PC-9 (cell line): ENCODE results near the gene TBC1D16. TPM values are rescaled to one million over a fixed set of nuclear protein-coding genes. Genes with fewer than 3 reads are reported as not detected.

Experiments used
- BruUV-seq: library from RNA; stranded (reverse); fragments of 400-500 nt; replicated peaks from 2 replicates; lab custom pipeline; 2021; lab: Mats Ljungman, UMichigan
- CTCF ChIA-PET: fragments of 300-600 bp; sonication (Branson Sonifier 250); formaldehyde crosslinking; loops from one replicate; lab custom pipeline; 2022; ENCODE audit warnings: antibody characterized with exemption; lab: Charles Lee
- POLR2A ChIA-PET: fragments of 300-600 bp; sonication (Branson Sonifier 250); formaldehyde crosslinking; loops from one replicate; lab custom pipeline; 2022; ENCODE audit warnings: antibody characterized with exemption; ENCODE audit not compliant: unreplicated experiment; lab: Charles Lee
- DNase-seq, 2 experiments: peaks; one replicate each; pipeline versions ENCODE4 v3.0.0 to v3.0.0-alpha.2; 2015 to 2022; ENCODE audit warnings: mixed read lengths in 1 of 2
- H2AFZ ChIP-seq: fragments of 200-600 bp; sonication (generic); 2 replicates; pipeline ENCODE4 v1.8.1; 2017; ENCODE audit warnings: antibody characterized with exemption
- H3F3A ChIP-seq: fragments of 200-600 bp; sonication (generic); 2 replicates; pipeline ENCODE4 v1.8.1; 2017; ENCODE audit warnings: antibody characterized with exemption, mild to moderate bottlenecking, low read depth; ENCODE audit not compliant: insufficient read depth
- H3K27ac ChIP-seq: fragments of 200-600 bp; sonication (generic); 2 replicates; pipeline ENCODE4 v1.6.1; 2016; ENCODE audit warnings: mixed run types
- H3K27me3 ChIP-seq: fragments of 200-600 bp; sonication (generic); 2 replicates; pipeline ENCODE4 v1.6.1; 2016; ENCODE audit warnings: low read depth, mixed run types; ENCODE audit not compliant: insufficient read depth
- H3K36me3 ChIP-seq: fragments of 200-600 bp; sonication (generic); 2 replicates; pipeline ENCODE4 v1.6.1; 2016; ENCODE audit warnings: low read depth, mixed run types
- H3K4me1 ChIP-seq: fragments of 200-600 bp; sonication (generic); replicated peaks from 2 replicates; pipeline ENCODE4 v1.6.1; 2016; ENCODE audit warnings: mixed run types; ENCODE audit not compliant: insufficient read depth
- H3K4me2 ChIP-seq: fragments of 200-600 bp; sonication (generic); 2 replicates; pipeline ENCODE4 v1.6.1; 2017; ENCODE audit warnings: mixed run types
- H3K4me3 ChIP-seq: fragments of 200-600 bp; sonication (generic); 2 replicates; pipeline ENCODE4 v1.6.1; 2016; ENCODE audit warnings: mixed run types
- H3K79me2 ChIP-seq: fragments of 200-600 bp; sonication (generic); 2 replicates; pipeline ENCODE4 v1.6.1; 2017; ENCODE audit warnings: low read depth, mixed run types
- H3K9me2 ChIP-seq: fragments of 200-600 bp; sonication (generic); 2 replicates; pipeline ENCODE4 v1.8.1; 2017; ENCODE audit warnings: mild to moderate bottlenecking; ENCODE audit not compliant: insufficient read depth
- H3K9me3 ChIP-seq: fragments of 200-600 bp; sonication (generic); 2 replicates; pipeline ENCODE4 v1.8.1; 2016; ENCODE audit warnings: low read depth; ENCODE audit not compliant: insufficient read depth
- H4K20me1 ChIP-seq: fragments of 200-600 bp; sonication (generic); 2 replicates; pipeline ENCODE4 v1.8.1; 2017; ENCODE audit not compliant: insufficient read depth
- EZH2 ChIP-seq: fragments of 200-600 bp; sonication (generic); IDR thresholded peaks from 2 replicates; pipeline ENCODE4 v1.8.0; 2017; ENCODE audit warnings: antibody characterized with exemption, low read depth
- intact Hi-C: fragments of 100-400 bp; cut with micrococcal nuclease; formaldehyde crosslinking; loops from one replicate; pipeline ENCODE4 v1.10.0; 2022; ENCODE audit not compliant: unreplicated experiment
- total RNA-seq: library from RNA; stranded (reverse); gene quantifications from 2 replicates; pipeline ENCODE4 v1.2.3, GENCODE V29; 2021
- TF ChIP-seq, protein P1 (sequence below): fragments of 200-600 bp; sonication (generic); conservative IDR thresholded peaks from 2 replicates; pipeline ENCODE4 v1.6.1; 2017; ENCODE audit warnings: mixed run types, antibody characterized with exemption, mild to moderate bottlenecking, moderate library complexity

Gene TBC1D16
- total RNA-seq, 1 experiment from 2014 or later: 41.7 TPM

DNA sequence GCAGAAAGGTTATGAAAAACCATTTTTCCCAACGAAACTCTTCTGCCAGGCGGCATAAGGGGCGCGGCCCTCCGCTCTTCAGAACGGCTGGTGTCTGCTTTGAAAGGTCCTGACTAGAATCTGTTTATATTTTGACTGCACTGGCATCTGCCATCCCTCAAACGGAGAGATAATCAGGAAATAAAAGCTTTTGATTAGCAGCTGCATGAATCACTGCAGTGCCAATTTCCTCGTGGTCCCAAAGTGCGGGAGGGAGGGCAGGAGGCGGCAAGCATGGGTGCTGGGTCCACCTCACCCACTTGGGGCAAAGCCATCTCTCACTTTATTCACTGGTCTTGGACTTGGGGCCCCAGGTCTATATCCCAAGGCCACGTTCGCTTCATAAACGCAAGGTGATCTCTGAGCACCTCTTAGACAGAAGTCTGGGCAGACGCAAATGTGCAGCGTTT is 49.7 kb downstream of the TBC1D16 start:
- Histone ChIP-seq H3K27me3 (no peaks in the 10 kb centered on the region), H3K4me1 (peaks cover 9% of the 10 kb centered on the region; the same call in 1 of the 2 replicates), H3K36me3 (no peaks in the 10 kb centered on the region), H3K27ac (no peak overlapping the region), H3K9me3 (no peaks in the 10 kb centered on the region), H2AFZ (no peak overlapping the region), H3K79me2 (no peaks in the 10 kb centered on the region), H3K9me2 (no peaks in the 10 kb centered on the region), H3K4me2 (no peak overlapping the region), H3F3A (no peaks in the 10 kb centered on the region), H4K20me1 (no peaks in the 10 kb centered on the region), H3K4me3 (no peak overlapping the region)
- intact Hi-C loops: loop anchor here (5.0 kb wide), 1 partner anchor 59 kb away; no protein-coding TSS in a partner anchor
- TF ChIP-seq EZH2: no peak
- TF ChIP-seq, protein P1, sequence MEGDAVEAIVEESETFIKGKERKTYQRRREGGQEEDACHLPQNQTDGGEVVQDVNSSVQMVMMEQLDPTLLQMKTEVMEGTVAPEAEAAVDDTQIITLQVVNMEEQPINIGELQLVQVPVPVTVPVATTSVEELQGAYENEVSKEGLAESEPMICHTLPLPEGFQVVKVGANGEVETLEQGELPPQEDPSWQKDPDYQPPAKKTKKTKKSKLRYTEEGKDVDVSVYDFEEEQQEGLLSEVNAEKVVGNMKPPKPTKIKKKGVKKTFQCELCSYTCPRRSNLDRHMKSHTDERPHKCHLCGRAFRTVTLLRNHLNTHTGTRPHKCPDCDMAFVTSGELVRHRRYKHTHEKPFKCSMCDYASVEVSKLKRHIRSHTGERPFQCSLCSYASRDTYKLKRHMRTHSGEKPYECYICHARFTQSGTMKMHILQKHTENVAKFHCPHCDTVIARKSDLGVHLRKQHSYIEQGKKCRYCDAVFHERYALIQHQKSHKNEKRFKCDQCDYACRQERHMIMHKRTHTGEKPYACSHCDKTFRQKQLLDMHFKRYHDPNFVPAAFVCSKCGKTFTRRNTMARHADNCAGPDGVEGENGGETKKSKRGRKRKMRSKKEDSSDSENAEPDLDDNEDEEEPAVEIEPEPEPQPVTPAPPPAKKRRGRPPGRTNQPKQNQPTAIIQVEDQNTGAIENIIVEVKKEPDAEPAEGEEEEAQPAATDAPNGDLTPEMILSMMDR: no peak
- BruUV-seq: no TSS peak
- ChIA-PET POLR2A (no interaction called here), CTCF (interaction anchor here (0.5 to 0.7 kb wide), 2 partner anchors 20 to 216 kb away, joined by 3 to 5 read pairs; no protein-coding TSS in a partner anchor)
- no peak for DNase-seq

DNA sequence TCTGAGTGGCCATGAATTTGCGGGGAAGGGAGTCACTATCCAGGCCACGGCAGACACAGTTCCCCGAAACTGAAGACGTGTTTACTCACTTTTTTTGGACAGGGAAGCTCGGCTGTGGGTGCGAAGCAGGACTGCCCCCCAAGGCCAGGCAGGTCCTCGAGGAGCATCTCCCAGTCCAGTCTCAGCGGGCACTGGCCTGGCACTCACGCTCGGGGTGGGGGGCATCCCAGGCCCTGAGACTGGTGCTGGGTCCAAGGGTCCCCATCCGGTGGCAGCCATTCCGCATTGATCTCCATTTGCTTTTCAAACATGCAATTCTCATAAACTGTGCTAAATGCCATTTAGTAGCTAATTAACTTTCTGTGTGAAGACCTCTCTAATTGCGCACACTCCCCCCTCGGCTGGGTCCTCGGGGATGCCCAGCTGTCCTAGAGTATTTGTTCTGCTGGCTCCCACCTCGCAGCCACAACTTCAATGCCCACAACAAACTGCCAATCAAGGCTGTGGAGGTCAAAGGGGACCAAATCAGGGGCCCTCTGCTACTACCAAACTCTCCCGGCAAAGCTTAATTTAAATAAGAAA is 50.2 kb downstream of the TBC1D16 start:
- POLR2A ChIA-PET: no interaction called here
- no peaks in the 10 kb centered on the region for H3K9me3 ChIP-seq
- no peak overlapping the region for H3K27ac ChIP-seq
- intact Hi-C loops: loop anchor here (5.0 kb wide), 1 partner anchor 58 kb away; no protein-coding TSS in a partner anchor
- no peaks in the 10 kb centered on the region for H3K36me3 ChIP-seq
- H3K9me2 ChIP-seq: no peaks in the 10 kb centered on the region
- H3K79me2 ChIP-seq: no peaks in the 10 kb centered on the region
- TF ChIP-seq EZH2: no peak
- TF ChIP-seq, protein P1: no peak
- no peak overlapping the region for H3K4me2 ChIP-seq
- CTCF ChIA-PET: interaction anchor here (0.5 to 0.7 kb wide), 2 partner anchors 21 to 215 kb away, joined by 3 to 5 read pairs; no protein-coding TSS in a partner anchor
- DNase-seq: no peak
- H2AFZ ChIP-seq: no peak overlapping the region
- no peaks in the 10 kb centered on the region for H3K27me3 ChIP-seq
- H3K4me3 ChIP-seq: no peak overlapping the region
- no TSS peak for BruUV-seq
- 0 out of 2 replicates have a peak, but pooled peaks cover 9% of the 10 kb centered on the region for H3K4me1 ChIP-seq
- H4K20me1 ChIP-seq: no peaks in the 10 kb centered on the region
- H3F3A ChIP-seq: no peaks in the 10 kb centered on the region

DNA sequence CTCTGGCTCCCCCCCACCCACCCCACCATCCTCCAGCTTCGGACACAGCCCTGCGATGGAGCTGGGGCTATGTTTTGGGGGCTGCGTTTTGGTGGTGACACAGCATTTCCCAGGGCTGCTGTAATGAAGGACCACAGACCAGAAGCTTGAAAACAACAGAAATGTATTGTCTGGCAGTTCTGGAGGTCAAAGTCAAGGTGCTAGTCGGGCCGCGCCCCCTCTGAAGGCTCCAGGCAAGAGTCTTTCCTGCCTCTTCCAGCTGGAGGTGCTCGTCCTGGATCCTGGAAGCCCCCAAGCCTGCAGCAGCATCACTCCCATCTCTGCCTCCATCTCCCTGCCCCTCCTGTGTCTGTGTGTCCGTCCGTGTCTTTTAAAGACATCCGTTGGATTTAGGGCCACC is 50.8 kb downstream of the TBC1D16 start:
- CTCF ChIA-PET: no interaction called here
- Histone ChIP-seq H3K27ac (no peak overlapping the region), H3K4me1 (0 out of 2 replicates have a peak, but pooled peaks cover 9% of the 10 kb centered on the region), H3K79me2 (no peaks in the 10 kb centered on the region), H2AFZ (no peak overlapping the region), H3K4me2 (no peak overlapping the region), H3K4me3 (no peak overlapping the region), H3K9me2 (no peaks in the 10 kb centered on the region), H3K27me3 (no peaks in the 10 kb centered on the region), H3K9me3 (no peaks in the 10 kb centered on the region), H3F3A (no peaks in the 10 kb centered on the region), H4K20me1 (no peaks in the 10 kb centered on the region), H3K36me3 (no peaks in the 10 kb centered on the region)
- no peak for TF ChIP-seq EZH2
- TF ChIP-seq, protein P1: no peak
- intact Hi-C loops: loop anchor here (5.0 kb wide), 1 partner anchor 58 kb away; no protein-coding TSS in a partner anchor
- BruUV-seq: no TSS peak
- POLR2A ChIA-PET: no interaction called here
- DNase-seq: no peak
